CD4-positive, CD25-positive, alpha-beta regulatory T cell (primary cell): ENCODE data around the gene CAPN8. TPM values are rescaled to one million over a fixed set of nuclear protein-coding genes. Genes with fewer than 3 reads are reported as not detected.
A peak's percentile ranks its signal among the peaks of the same experiment; 100 is the strongest.

Experiments
- ATAC-seq, 2 donors: fragments of 150-1000 bp; cut with Tn5 transposase; one replicate each; pipeline ENCODE4 v1.10.0; 2021; ENCODE audit warnings: low read depth in 2 of 2, moderate number of reproducible peaks in 2 of 2, moderate library complexity in 1 of 2
- DNase-seq, 3 donors: peaks; one replicate each; pipeline versions ENCODE4 v3.0.0 to v3.0.0-alpha.2; 2012 to 2022; ENCODE audit warnings: mixed read lengths in 1 of 3
- H3K27ac ChIP-seq: one replicate; pipeline ENCODE4 v1.7.0; 2013; ENCODE audit warnings: mild to moderate bottlenecking, low read length; ENCODE audit not compliant: insufficient read depth, poor library complexity, severe bottlenecking
- H3K27me3 ChIP-seq: one replicate; pipeline ENCODE4 v1.7.0; 2013; ENCODE audit warnings: low read length; ENCODE audit not compliant: control insufficient read depth, insufficient read depth
- H3K36me3 ChIP-seq: one replicate; pipeline ENCODE4 v1.7.0; 2013; ENCODE audit warnings: mild to moderate bottlenecking, low read length, moderate library complexity; ENCODE audit not compliant: control insufficient read depth, insufficient read depth
- H3K4me1 ChIP-seq: 2 replicates; pipeline ENCODE4 v1.7.0; 2013; ENCODE audit warnings: mild to moderate bottlenecking, low read length; ENCODE audit not compliant: insufficient read depth, control insufficient read depth, poor library complexity, severe bottlenecking
- H3K4me3 ChIP-seq: one replicate; pipeline ENCODE4 v1.7.0; 2013; ENCODE audit warnings: low read depth, mild to moderate bottlenecking, low read length, moderate library complexity
- H3K9me3 ChIP-seq, 2 experiments: 1 replicate in 1 of 2; 2 replicates in 1 of 2; pipeline ENCODE4 v1.7.0; 2013; ENCODE audit warnings: low read length in 2 of 2, mild to moderate bottlenecking in 1 of 2, moderate library complexity in 1 of 2; ENCODE audit not compliant: control insufficient read depth in 2 of 2
- H3K27ac Mint-ChIP-seq, 3 donors: one replicate each; pipeline ENCODE4 v1.8.0; 2020 to 2022; ENCODE audit warnings: mild to moderate bottlenecking in 3 of 3, mixed read lengths in 3 of 3, moderate library complexity in 2 of 3
- H3K27me3 Mint-ChIP-seq: one replicate; pipeline ENCODE4 v1.8.0; 2022; ENCODE audit warnings: mild to moderate bottlenecking, mixed read lengths
- H3K36me3 Mint-ChIP-seq: one replicate; pipeline ENCODE4 v1.8.0; 2020; ENCODE audit warnings: mixed read lengths
- H3K4me1 Mint-ChIP-seq, 4 donors: one replicate each; pipeline ENCODE4 v1.8.0; 2020 to 2022; ENCODE audit warnings: mixed read lengths in 4 of 4, mild to moderate bottlenecking in 1 of 4
- H3K4me3 Mint-ChIP-seq, 4 donors: one replicate each; pipeline ENCODE4 v1.8.0; 2020 to 2022; ENCODE audit warnings: mild to moderate bottlenecking in 4 of 4, mixed read lengths in 4 of 4, moderate library complexity in 3 of 4
- H3K9me3 Mint-ChIP-seq, 7 donors: one replicate each; pipeline ENCODE4 v1.8.0; 2020 to 2022; ENCODE audit warnings: mixed read lengths in 7 of 7, mild to moderate bottlenecking in 3 of 7, moderate library complexity in 2 of 7
- polyA plus RNA-seq, 4 donors: library from polyadenylated mRNA; unstranded; fragments of 300-500 nt; fragmentation: Illumina TruSeq; gene quantifications; one replicate each; pipeline ENCODE4 v1.2.3, GENCODE V29; 2021
- total RNA-seq: library from RNA; stranded (reverse); gene quantifications from one replicate; pipeline ENCODE4 v1.2.3, GENCODE V29; 2022

CAPN8 gene
- total and polyA plus RNA-seq, 5 donors from 2014 or later: 0.12 to 1.1 (median 0.49) TPM; not detected in 1

- ATAC-seq (no peak), DNase-seq (no peak)
- Histone ChIP-seq H3K9me3 (no peaks in the 10 kb centered on the region), H3K4me1 (peaks cover 53% of the 10 kb centered on the region), H3K27me3 (no peaks in the 10 kb centered on the region), H3K27ac (peak overlapping the region; percentile 93), H3K36me3 (no peaks in the 10 kb centered on the region), H3K4me3 (peak overlapping the region; percentile 71)
- peaks cover 7% of the 10 kb centered on the region for H3K36me3 Mint-ChIP-seq
- H3K4me3 Mint-ChIP-seq: peak overlapping the region; percentile 86 to 93 (median 92)
- peaks cover 17 to 51% (median 41%) of the 10 kb centered on the region in 4 donors for H3K4me1 Mint-ChIP-seq
- H3K9me3 Mint-ChIP-seq: no peaks in the 10 kb centered on the region
- no peaks in the 10 kb centered on the region for H3K27me3 Mint-ChIP-seq
- peak overlapping the region; percentile 83 to 95 (median 88) for H3K27ac Mint-ChIP-seq
Measured at GRCh38 chr1:223711747-223712193, 46.3 kb upstream of the CAPN8 start.

- peaks cover 4% of the 10 kb centered on the region for H3K36me3 Mint-ChIP-seq
- Histone ChIP-seq H3K36me3 (no peaks in the 10 kb centered on the region), H3K27ac (no peak overlapping the region), H3K27me3 (no peaks in the 10 kb centered on the region), H3K4me3 (peak overlapping the region; percentile 7), H3K4me1 (peaks cover 47% of the 10 kb centered on the region), H3K9me3 (no peaks in the 10 kb centered on the region)
- peak overlapping the region; percentile 86 to 93 (median 92) for H3K4me3 Mint-ChIP-seq
- no peak for DNase-seq
- ATAC-seq: no peak
- no peaks in the 10 kb centered on the region for H3K27me3 Mint-ChIP-seq
- H3K27ac Mint-ChIP-seq: peak overlapping the region; percentile 71 to 95 (median 83)
- peaks cover 13 to 45% (median 35%) of the 10 kb centered on the region in 4 donors for H3K4me1 Mint-ChIP-seq
- H3K9me3 Mint-ChIP-seq: no peaks in the 10 kb centered on the region
Measured at GRCh38 chr1:223711173-223711572, 45.7 kb upstream of the CAPN8 start.

GRCh38 chr1:223710179-223711133 is 45.0 kb upstream of the CAPN8 start:
- H3K9me3 ChIP-seq: no peaks in the 10 kb centered on the region
- peak overlapping the region; percentile 7 for H3K4me3 ChIP-seq
- H3K27me3 ChIP-seq: no peaks in the 10 kb centered on the region
- Mint-ChIP-seq H3K4me3 (peak overlapping the region; percentile 86 to 93 (median 92)), H3K36me3 (peaks cover 4% of the 10 kb centered on the region), H3K9me3 (no peaks in the 10 kb centered on the region), H3K4me1 (peaks cover 9 to 38% (median 31%) of the 10 kb centered on the region in 4 donors), H3K27ac (peak overlapping the region; percentile 10 to 83 (median 71)), H3K27me3 (no peaks in the 10 kb centered on the region)
- no peak overlapping the region for H3K27ac ChIP-seq
- DNase-seq (peak in 1 of 3 donors; percentile 48), ATAC-seq (no peak)
- H3K36me3 ChIP-seq: no peaks in the 10 kb centered on the region
- peaks cover 40% of the 10 kb centered on the region for H3K4me1 ChIP-seq

GRCh38 chr1:223709598-223709997 is 44.1 kb upstream of the CAPN8 start:
- H3K9me3 ChIP-seq: no peaks in the 10 kb centered on the region
- H3K27ac ChIP-seq: no peak overlapping the region
- Mint-ChIP-seq H3K36me3 (no peaks in the 10 kb centered on the region), H3K4me1 (peaks cover under 1 to 30% (median 24%) of the 10 kb centered on the region in 4 donors), H3K4me3 (peak overlapping the region in 2 of 4 donors; percentile 66 to 93), H3K27ac (peak overlapping the region in 1 of 3 donors; percentile 30), H3K9me3 (no peaks in the 10 kb centered on the region), H3K27me3 (no peaks in the 10 kb centered on the region)
- H3K27me3 ChIP-seq: no peaks in the 10 kb centered on the region
- DNase-seq: no peak
- no peak overlapping the region for H3K4me3 ChIP-seq
- no peak for ATAC-seq
- H3K36me3 ChIP-seq: no peaks in the 10 kb centered on the region
- H3K4me1 ChIP-seq: peaks cover 31% of the 10 kb centered on the region

GRCh38 chr1:223708651-223709268 is 43.3 kb upstream of the CAPN8 start:
- no peaks in the 10 kb centered on the region for H3K36me3 ChIP-seq
- no peaks in the 10 kb centered on the region for H3K27me3 Mint-ChIP-seq
- H3K27ac Mint-ChIP-seq: peak overlapping the region in 2 of 3 donors; percentile 30 to 76
- no peak overlapping the region for H3K27ac ChIP-seq
- H3K9me3 ChIP-seq: no peaks in the 10 kb centered on the region
- H3K4me3 ChIP-seq: no peak overlapping the region
- H3K27me3 ChIP-seq: no peaks in the 10 kb centered on the region
- no peaks in the 10 kb centered on the region for H3K36me3 Mint-ChIP-seq
- ATAC-seq (no peak), DNase-seq (no peak)
- no peaks in the 10 kb centered on the region for H3K9me3 Mint-ChIP-seq
- peaks cover 23% of the 10 kb centered on the region for H3K4me1 ChIP-seq
- peaks cover 0 to 26% (median 19%) of the 10 kb centered on the region in 4 donors for H3K4me1 Mint-ChIP-seq
- H3K4me3 Mint-ChIP-seq: peak overlapping the region in 2 of 4 donors; percentile 9 to 64

GRCh38 chr1:223708001-223708359 is 42.5 kb upstream of the CAPN8 start:
- Mint-ChIP-seq H3K27me3 (no peaks in the 10 kb centered on the region), H3K4me1 (peaks cover 0 to 26% (median 15%) of the 10 kb centered on the region in 4 donors), H3K4me3 (peak overlapping the region in 1 of 4 donors; percentile 64), H3K27ac (peak overlapping the region in 1 of 3 donors; percentile 25), H3K36me3 (no peaks in the 10 kb centered on the region), H3K9me3 (no peaks in the 10 kb centered on the region)
- Histone ChIP-seq H3K4me3 (no peak overlapping the region), H3K9me3 (no peaks in the 10 kb centered on the region), H3K36me3 (no peaks in the 10 kb centered on the region), H3K27me3 (no peaks in the 10 kb centered on the region), H3K27ac (no peak overlapping the region), H3K4me1 (peaks cover 15% of the 10 kb centered on the region)
- no peak for ATAC-seq
- no peak for DNase-seq

- H3K9me3 Mint-ChIP-seq: no peaks in the 10 kb centered on the region
- H3K27me3 Mint-ChIP-seq: no peaks in the 10 kb centered on the region
- H3K9me3 ChIP-seq: no peaks in the 10 kb centered on the region
- DNase-seq (no peak), ATAC-seq (no peak)
- H3K36me3 Mint-ChIP-seq: no peaks in the 10 kb centered on the region
- H3K36me3 ChIP-seq: no peaks in the 10 kb centered on the region
- H3K27me3 ChIP-seq: no peaks in the 10 kb centered on the region
- peak overlapping the region in 2 of 4 donors; percentile 38 to 64 for H3K4me3 Mint-ChIP-seq
- peaks cover 0 to 26% (median 16%) of the 10 kb centered on the region in 4 donors for H3K4me1 Mint-ChIP-seq
- peaks cover 14% of the 10 kb centered on the region for H3K4me1 ChIP-seq
- H3K27ac ChIP-seq: no peak overlapping the region
- H3K27ac Mint-ChIP-seq: peak overlapping the region in 2 of 3 donors; percentile 25 to 39
- H3K4me3 ChIP-seq: no peak overlapping the region
Measured at GRCh38 chr1:223707256-223708000, 41.9 kb upstream of the CAPN8 start.
